IMR-90 (cell line): ENCODE measurements around the gene EYS. TPM values are rescaled to one million over a fixed set of nuclear protein-coding genes. Genes with fewer than 3 reads are reported as not detected.

Experiments used
- ATAC-seq: fragments of 200-7000 bp; cut with Tn5 transposase; 2 replicates; pipeline ENCODE4 v1.9.1; 2020; ENCODE audit warnings: low read depth, mild to moderate bottlenecking, moderate library complexity
- BruUV-seq: library from RNA; stranded (reverse); fragments of 400-500 nt; replicated peaks from 2 replicates; lab custom pipeline; 2021; lab: Mats Ljungman, UMichigan
- CTCF ChIA-PET: fragments of 300-600 bp; formaldehyde crosslinking; extraction: SDS; loops from one replicate; lab custom pipeline; 2021; ENCODE audit warnings: antibody characterized with exemption; lab: Yijun Ruan, JAX
- POLR2A ChIA-PET: fragments of 300-600 bp; sonication (Branson Sonifier 250); formaldehyde crosslinking; loops from one replicate; lab custom pipeline; 2022; ENCODE audit warnings: antibody characterized with exemption; ENCODE audit not compliant: unreplicated experiment; lab: Charles Lee
- DNase-seq: peaks from one replicate; pipeline ENCODE4 v3.0.0; 2013
- H2AFZ ChIP-seq: replicated peaks from 2 replicates; pipeline ENCODE3; 2013; ENCODE audit warnings: low read length, mild to moderate bottlenecking; ENCODE audit not compliant: poor library complexity
- H2AK5ac ChIP-seq: 2 replicates; pipeline ENCODE4 v1.6.1; 2013; ENCODE audit warnings: low read depth, low read length, inconsistent platforms
- H2AK9ac ChIP-seq: replicated peaks from 2 replicates; pipeline ENCODE3; 2013; ENCODE audit warnings: mild to moderate bottlenecking, low read depth, low read length, moderate library complexity; ENCODE audit not compliant: poor library complexity
- H2BK120ac ChIP-seq: 2 replicates; pipeline ENCODE4 v1.6.1; 2013; ENCODE audit warnings: low read depth, low read length, inconsistent platforms
- H2BK15ac ChIP-seq: 3 replicates; pipeline ENCODE4 v1.6.1; 2013; ENCODE audit warnings: low read depth, low read length, inconsistent platforms
- H2BK20ac ChIP-seq: 2 replicates; pipeline ENCODE4 v1.6.1; 2013; ENCODE audit warnings: low read depth, mild to moderate bottlenecking, inconsistent platforms, low read length, moderate library complexity
- H2BK5ac ChIP-seq: 2 replicates; pipeline ENCODE4 v1.6.1; 2013; ENCODE audit warnings: mild to moderate bottlenecking, low read depth, low read length, inconsistent platforms; ENCODE audit not compliant: poor library complexity, severe bottlenecking
- H3K14ac ChIP-seq: replicated peaks from 2 replicates; pipeline ENCODE4 v1.6.1; 2013; ENCODE audit warnings: low read depth, low read length, inconsistent platforms
- H3K18ac ChIP-seq: 2 replicates; pipeline ENCODE4 v1.6.1; 2013; ENCODE audit warnings: low read depth, low read length, control low read depth
- H3K23ac ChIP-seq: 2 replicates; pipeline ENCODE4 v1.6.1; 2013; ENCODE audit warnings: low read depth, low read length, inconsistent platforms
- H3K27ac ChIP-seq: 2 replicates; pipeline ENCODE4 v1.5.1; 2013; ENCODE audit warnings: mild to moderate bottlenecking, control low read depth, low read length; ENCODE audit not compliant: insufficient read depth
- H3K27me3 ChIP-seq: 2 replicates; pipeline ENCODE4 v1.6.1; 2013; ENCODE audit warnings: low read length; ENCODE audit not compliant: control insufficient read depth, insufficient read depth
- H3K36me3 ChIP-seq: 2 replicates; pipeline ENCODE4 v1.6.1; 2013; ENCODE audit warnings: low read length, mixed read lengths; ENCODE audit not compliant: control insufficient read depth, insufficient read depth
- H3K4ac ChIP-seq: 2 replicates; pipeline ENCODE4 v1.6.1; 2013; ENCODE audit warnings: low read depth, low read length, inconsistent platforms
- H3K4me1 ChIP-seq: 2 replicates; pipeline ENCODE4 v1.6.1; 2013; ENCODE audit warnings: low read length, mixed read lengths; ENCODE audit not compliant: control insufficient read depth, insufficient read depth
- H3K4me2 ChIP-seq: 2 replicates; pipeline ENCODE4 v1.6.1; 2013; ENCODE audit warnings: low read depth, mild to moderate bottlenecking, control low read depth, low read length, moderate library complexity
- H3K4me3 ChIP-seq: 2 replicates; pipeline ENCODE4 v1.5.1; 2013; ENCODE audit warnings: low read depth, mild to moderate bottlenecking, control low read depth, low read length, moderate library complexity; ENCODE audit not compliant: insufficient read depth
- H3K56ac ChIP-seq: 2 replicates; pipeline ENCODE4 v1.6.1; 2013; ENCODE audit warnings: low read length, inconsistent platforms; ENCODE audit not compliant: insufficient read depth; ENCODE audit errors: extremely low read depth
- H3K79me1 ChIP-seq, 2 experiments: 2 replicates each; pipeline ENCODE4 v1.6.1; 2013; ENCODE audit warnings: low read length in 2 of 2, inconsistent platforms in 1 of 2, low read depth in 1 of 2
- H3K9ac ChIP-seq: 2 replicates; pipeline ENCODE4 v1.6.1; 2013; ENCODE audit warnings: low read depth, low read length, control low read depth
- H3K9me1 ChIP-seq: 2 replicates; pipeline ENCODE4 v1.6.1; 2013; ENCODE audit warnings: low read length, inconsistent platforms; ENCODE audit not compliant: insufficient read depth
- H3K9me3 ChIP-seq: 2 replicates; pipeline ENCODE4 v1.6.1; 2013; ENCODE audit warnings: low read length; ENCODE audit not compliant: control insufficient read depth, insufficient read depth
- H4K20me1 ChIP-seq: 2 replicates; pipeline ENCODE4 v1.6.1; 2013; ENCODE audit warnings: low read length, inconsistent platforms; ENCODE audit not compliant: insufficient read depth
- H4K5ac ChIP-seq: 2 replicates; pipeline ENCODE4 v1.6.1; 2013; ENCODE audit warnings: mild to moderate bottlenecking, low read depth, low read length, control low read depth
- H4K8ac ChIP-seq, 2 experiments: 2 replicates each; pipeline ENCODE4 v1.6.1; 2013; ENCODE audit warnings: low read depth in 2 of 2, low read length in 2 of 2, control low read depth in 1 of 2, inconsistent platforms in 1 of 2
- H4K91ac ChIP-seq: 2 replicates; pipeline ENCODE4 v1.6.1; 2013; ENCODE audit warnings: low read depth, low read length, inconsistent platforms; ENCODE audit not compliant: insufficient read depth
- BHLHE40 ChIP-seq: fragments of 150-350 bp; IDR thresholded peaks from 2 replicates; pipeline ENCODE4 v1.6.1; 2016; ENCODE audit warnings: mild to moderate bottlenecking, low read depth, low read length
- CEBPB ChIP-seq: IDR thresholded peaks from 2 replicates; pipeline ENCODE4 v1.6.1; 2012; ENCODE audit warnings: low read depth, low read length, improper control_type of control experiment
- CHD1 ChIP-seq: IDR thresholded peaks from 2 replicates; pipeline ENCODE4 v1.6.1; 2012; ENCODE audit warnings: low read depth, low read length, improper control_type of control experiment
- CTCF ChIP-seq: conservative IDR thresholded peaks from 2 replicates; pipeline ENCODE4 v1.5.1; 2012; ENCODE audit warnings: mild to moderate bottlenecking, low read depth, low read length, improper control_type of control experiment
- ELK1 ChIP-seq: fragments of 150-350 bp; IDR thresholded peaks from 2 replicates; pipeline ENCODE4 v1.6.1; 2016; ENCODE audit warnings: low read depth, mild to moderate bottlenecking, low read length, moderate library complexity, borderline replicate concordance
- FOS ChIP-seq: fragments of 150-350 bp; IDR thresholded peaks from 2 replicates; pipeline ENCODE4 v1.6.1; 2016; ENCODE audit warnings: low read depth, low read length
- MAFK ChIP-seq: IDR thresholded peaks from 2 replicates; pipeline ENCODE4 v1.6.1; 2012; ENCODE audit warnings: low read depth, low read length, improper control_type of control experiment
- MAZ ChIP-seq: IDR thresholded peaks from 2 replicates; pipeline ENCODE4 v1.6.1; 2012; ENCODE audit warnings: low read depth, mild to moderate bottlenecking, low read length, improper control_type of control experiment, moderate library complexity, borderline replicate concordance
- MXI1 ChIP-seq: IDR thresholded peaks from 2 replicates; pipeline ENCODE4 v1.6.1; 2012; ENCODE audit warnings: low read depth, mild to moderate bottlenecking, low read length, moderate library complexity, borderline replicate concordance
- NFE2L2 ChIP-seq: fragments of 150-350 bp; IDR thresholded peaks from 2 replicates; pipeline ENCODE4 v1.6.1; 2016; ENCODE audit warnings: low read depth, mild to moderate bottlenecking, low read length
- POLR2A ChIP-seq: IDR thresholded peaks from 2 replicates; pipeline ENCODE4 v1.6.1; 2012; ENCODE audit warnings: mild to moderate bottlenecking, low read depth, low read length
- RAD21 ChIP-seq: IDR thresholded peaks from 2 replicates; pipeline ENCODE4 v1.6.1; 2012; ENCODE audit warnings: low read length, improper control_type of control experiment
- RCOR1 ChIP-seq: IDR thresholded peaks from 2 replicates; pipeline ENCODE4 v1.6.1; 2012; ENCODE audit warnings: mild to moderate bottlenecking, low read length, improper control_type of control experiment; ENCODE audit not compliant: insufficient replicate concordance
- RFX5 ChIP-seq: IDR thresholded peaks from 2 replicates; pipeline ENCODE4 v1.8.0; 2012; ENCODE audit warnings: low read depth, mild to moderate bottlenecking, low read length, moderate library complexity
- SMC3 ChIP-seq: fragments of 150-350 bp; IDR thresholded peaks from 2 replicates; pipeline ENCODE4 v1.6.1; 2016; ENCODE audit warnings: low read depth, mild to moderate bottlenecking, antibody characterized with exemption, low read length, moderate library complexity
- USF2 ChIP-seq: fragments of 150-350 bp; IDR thresholded peaks from 2 replicates; pipeline ENCODE4 v1.6.1; 2017; ENCODE audit warnings: mild to moderate bottlenecking, antibody characterized with exemption, low read length, low read depth
- WGBS, 2 experiments: methylation state at CpG; one replicate each; pipeline versions ENCODE4 v1.1.5 to v1.1.7; 2013; ENCODE audit warnings: missing lambda C conversion rate in 2 of 2; ENCODE audit not compliant: insufficient read length in 1 of 2; ENCODE audit errors: extremely low coverage in 2 of 2; 5-methylcytosine and 5-hydroxymethylcytosine counted together
- dilution Hi-C: fragments of 300-500 bp; cut with HindIII; formaldehyde crosslinking; loops from one replicate; pipeline ENCODE4 v1.14.3; 2018; ENCODE audit warnings: low sequenced_read_pairs; ENCODE audit not compliant: unreplicated experiment
- in situ Hi-C: fragments of 300-500 bp; cut with MboI; formaldehyde crosslinking; loops from 3 replicates; pipeline ENCODE4 v1.14.3; 2019; ENCODE audit warnings: low sequenced_read_pairs, inconsistent platforms, mixed read lengths
- intact Hi-C: fragments of 100-400 bp; cut with micrococcal nuclease; formaldehyde crosslinking; loops from 2 replicates; pipeline ENCODE4 v1.10.0; 2022
- polyA plus RNA-seq, 3 experiments: library from polyadenylated mRNA; depleted of rRNA; stranded (reverse); fragments of >200 nt; gene quantifications; 2 replicates each; pipeline ENCODE4 v1.2.3, GENCODE V29; 2012; ENCODE audit warnings: low replicate concordance in 1 of 3
- total RNA-seq: library from RNA; depleted of rRNA; stranded (reverse); fragments of >200 nt; gene quantifications from 2 replicates; pipeline ENCODE4 v1.2.3, GENCODE V29; 2012

The EYS gene
- total and polyA plus RNA-seq, 2 of the 4 experiments (the other 2 are of a cell fraction): under 0.01 TPM; not detected in 1

- Histone ChIP-seq H3K4ac (no peak overlapping the region), H3K79me1 (no peaks in the 10 kb centered on the region), H2BK5ac (no peak overlapping the region), H2AK5ac (no peak overlapping the region), H3K9ac (no peak overlapping the region), H3K23ac (no peak overlapping the region), H3K56ac (no peak overlapping the region), H4K91ac (no peak overlapping the region), H3K9me1 (no peaks in the 10 kb centered on the region), H2AK9ac (no peak overlapping the region), H3K4me3 (no peak overlapping the region), H3K18ac (no peak overlapping the region), H3K9me3 (no peaks in the 10 kb centered on the region), H3K27ac (no peak overlapping the region), H4K5ac (no peak overlapping the region), H3K14ac (no peak overlapping the region), H4K8ac (no peak overlapping the region), H3K4me1 (no peaks in the 10 kb centered on the region), H3K4me2 (no peak overlapping the region), H2BK120ac (no peak overlapping the region), H2AFZ (no peak overlapping the region), H3K36me3 (no peaks in the 10 kb centered on the region), H4K20me1 (no peaks in the 10 kb centered on the region), H3K27me3 (peaks cover 4% of the 10 kb centered on the region), H2BK15ac (no peak overlapping the region), H2BK20ac (no peak overlapping the region)
- TF ChIP-seq FOS (no peak), POLR2A (no peak), MAZ (no peak), BHLHE40 (no peak), NFE2L2 (no peak), CTCF (no peak), CHD1 (no peak), SMC3 (no peak), RAD21 (no peak), CEBPB (no peak), ELK1 (no peak), RFX5 (no peak), RCOR1 (no peak), MXI1 (no peak), MAFK (no peak), USF2 (no peak)
- CTCF ChIA-PET: no interaction called here
- BruUV-seq: no TSS peak
- intact Hi-C loops: no loop called here
- POLR2A ChIA-PET: no interaction called here
- in situ Hi-C loops: no loop called here
- WGBS, 2 experiments: no CpG with 5 or more reads among the region's 2 CpGs
- dilution Hi-C loops: no loop called here
- DNase-seq (no peak), ATAC-seq (no peak)
These were observed 1956.6 kb downstream of the EYS start for GRCh38 chr6:63750400-63750799.
